ENCODE results near the gene LSP1. TPM values are rescaled to one million over a fixed set of nuclear protein-coding genes. Genes with fewer than 3 reads are reported as not detected.
"Not testable (repeated sequence)": the region's sequence is repeated elsewhere in the genome, so short reads cannot be mapped to it uniquely, and the experiment has no call there.

LSP1 gene
- total and polyA plus RNA-seq, 2 experiments from 2014 or later = 29.9 to 47.0 TPM

DNA sequence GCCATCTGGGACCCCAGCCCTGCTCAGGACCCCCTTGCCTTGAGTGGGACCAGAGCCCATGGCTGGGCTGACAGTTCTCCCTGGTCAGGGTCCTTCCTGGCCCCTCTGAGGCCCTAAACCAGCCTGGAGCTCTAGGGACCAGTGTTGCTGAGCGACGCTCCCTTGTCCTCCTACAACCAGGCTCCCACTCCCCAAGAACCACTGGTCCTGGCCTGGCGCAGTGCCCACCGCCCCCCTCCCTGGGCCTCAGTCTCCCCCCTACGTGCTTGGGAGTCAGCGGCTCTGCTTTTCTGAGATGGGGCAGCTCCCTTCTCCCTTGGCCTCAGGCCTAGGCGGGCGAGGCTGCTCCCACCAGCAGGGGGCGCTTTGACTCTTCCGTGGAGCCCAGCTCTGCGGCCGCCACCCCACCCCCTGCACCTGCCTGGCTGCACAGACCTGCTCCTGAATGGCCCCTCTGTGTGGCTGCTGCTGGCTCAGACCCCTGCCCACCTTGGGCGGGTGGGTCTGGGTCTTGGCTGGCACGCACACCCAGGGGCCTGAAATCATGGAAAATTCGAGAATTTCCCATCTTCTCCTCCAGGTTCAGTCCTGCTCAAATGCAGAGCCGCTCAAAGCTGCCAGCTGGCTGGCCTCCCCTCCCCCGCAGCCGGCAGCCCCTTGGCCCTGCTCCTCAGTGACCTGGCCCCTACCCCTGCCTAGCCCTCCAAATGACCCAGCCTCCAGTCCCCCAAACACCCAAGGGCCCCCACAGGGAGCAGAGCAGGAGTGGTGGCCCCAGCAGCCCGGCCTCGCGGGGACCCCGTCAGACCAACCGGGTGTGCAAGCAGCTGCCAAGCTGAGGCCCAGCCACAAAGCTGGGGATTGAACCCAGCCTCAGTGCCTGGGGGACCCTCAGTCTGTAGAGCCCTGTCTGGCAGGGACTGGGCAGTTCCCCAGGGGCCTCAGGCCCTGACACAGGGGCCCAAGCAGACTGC lies 29.7 kb downstream of the LSP1 start:
- no peak overlapping the region for H3K4me3 ChIP-seq
- peak; percentile 92 for DNase-seq (ENCODE audit: low spot score)
- no peak overlapping the region for H2AFZ ChIP-seq
- H3K4me1 ChIP-seq (ENCODE audit: insufficient read depth) = peaks cover 34% of the 10 kb centered on the region
- TF ChIP-seq, protein P1, sequence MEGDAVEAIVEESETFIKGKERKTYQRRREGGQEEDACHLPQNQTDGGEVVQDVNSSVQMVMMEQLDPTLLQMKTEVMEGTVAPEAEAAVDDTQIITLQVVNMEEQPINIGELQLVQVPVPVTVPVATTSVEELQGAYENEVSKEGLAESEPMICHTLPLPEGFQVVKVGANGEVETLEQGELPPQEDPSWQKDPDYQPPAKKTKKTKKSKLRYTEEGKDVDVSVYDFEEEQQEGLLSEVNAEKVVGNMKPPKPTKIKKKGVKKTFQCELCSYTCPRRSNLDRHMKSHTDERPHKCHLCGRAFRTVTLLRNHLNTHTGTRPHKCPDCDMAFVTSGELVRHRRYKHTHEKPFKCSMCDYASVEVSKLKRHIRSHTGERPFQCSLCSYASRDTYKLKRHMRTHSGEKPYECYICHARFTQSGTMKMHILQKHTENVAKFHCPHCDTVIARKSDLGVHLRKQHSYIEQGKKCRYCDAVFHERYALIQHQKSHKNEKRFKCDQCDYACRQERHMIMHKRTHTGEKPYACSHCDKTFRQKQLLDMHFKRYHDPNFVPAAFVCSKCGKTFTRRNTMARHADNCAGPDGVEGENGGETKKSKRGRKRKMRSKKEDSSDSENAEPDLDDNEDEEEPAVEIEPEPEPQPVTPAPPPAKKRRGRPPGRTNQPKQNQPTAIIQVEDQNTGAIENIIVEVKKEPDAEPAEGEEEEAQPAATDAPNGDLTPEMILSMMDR (IDR thresholded peaks at IDR 0.05; ENCODE audit: poor library complexity) = peak; percentile 97
- no peak for TF ChIP-seq EZH2 (IDR thresholded peaks at IDR 0.05; ENCODE audit: borderline replicate concordance)
- no peak for TF ChIP-seq EZH2phosphoT487 (IDR thresholded peaks at IDR 0.05; ENCODE audit: low read depth, severe bottlenecking, unreplicated experiment)
- H3K4me2 ChIP-seq = no peak overlapping the region
- peak overlapping the region; percentile 99 for H3K27ac ChIP-seq
- no peaks in the 10 kb centered on the region for H3K36me3 ChIP-seq (replicated peaks; ENCODE audit: insufficient read depth, low read depth)
- no peaks in the 10 kb centered on the region for H3K27me3 ChIP-seq
- no peaks in the 10 kb centered on the region for H3K9me3 ChIP-seq (ENCODE audit: low read depth)
- 44% methylated on average over 19 of the region's 23 CpGs for WGBS (ENCODE audit: low lambda C conversion rate, missing lambda C conversion rate)
- no peaks in the 10 kb centered on the region for H4K20me1 ChIP-seq (ENCODE audit: insufficient read depth, poor library complexity, severe bottlenecking)
- H3K9me2 ChIP-seq (replicated peaks; ENCODE audit: insufficient read depth) = no peaks in the 10 kb centered on the region
- no peaks in the 10 kb centered on the region for H3K79me2 ChIP-seq

DNA sequence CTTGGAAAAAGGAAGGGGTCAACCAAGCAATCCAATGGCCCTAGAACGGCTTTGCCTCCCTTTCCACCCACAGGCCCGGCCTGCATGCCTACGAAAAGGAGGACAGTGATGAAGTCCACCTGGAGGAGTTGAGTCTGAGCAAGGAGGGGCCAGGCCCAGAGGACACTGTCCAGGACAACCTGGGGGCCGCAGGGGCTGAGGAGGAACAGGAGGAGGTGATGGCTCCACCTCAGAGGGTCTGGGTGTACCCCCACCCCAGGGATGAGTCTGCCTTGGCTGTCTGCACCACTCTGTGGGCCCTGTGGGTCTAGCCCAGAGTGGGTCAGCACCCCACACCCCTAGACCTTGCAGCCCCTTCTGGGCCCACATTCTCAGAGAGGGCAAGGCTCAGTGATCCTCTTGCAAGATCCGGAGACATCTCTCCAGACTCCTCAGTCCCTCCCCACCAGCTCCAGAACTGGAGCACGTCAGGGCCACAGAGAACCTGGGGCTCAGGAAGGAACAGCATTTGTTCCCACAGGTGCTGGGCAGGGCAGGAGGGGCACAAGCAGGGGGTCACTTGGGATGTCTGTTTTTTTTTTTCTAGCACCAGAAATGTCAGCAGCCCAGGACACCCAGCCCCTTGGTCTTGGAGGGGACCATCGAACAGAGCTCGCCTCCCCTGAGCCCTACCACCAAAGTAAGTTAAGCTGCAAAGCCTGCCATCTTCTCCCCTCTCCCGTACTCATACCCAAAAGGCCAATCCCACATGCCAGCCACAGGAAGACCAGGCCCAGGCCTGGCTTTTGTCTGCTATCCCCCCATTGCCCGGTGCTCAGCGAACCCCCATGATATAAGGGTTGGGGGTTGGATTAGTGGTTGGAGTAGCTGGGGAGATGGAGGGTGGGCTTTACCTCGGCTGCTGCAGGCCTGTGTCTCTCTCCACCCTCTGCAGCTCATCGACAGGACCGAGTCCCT lies 30.7 kb downstream of the LSP1 start:
- Histone ChIP-seq H3K36me3 (replicated peaks; ENCODE audit: insufficient read depth, low read depth) (no peaks in the 10 kb centered on the region), H3K4me1 (ENCODE audit: insufficient read depth) (peaks cover 26% of the 10 kb centered on the region), H3K4me2 (no peak overlapping the region), H3K4me3 (no peak overlapping the region), H3K27ac (no peak overlapping the region), H3K79me2 (no peaks in the 10 kb centered on the region), H4K20me1 (ENCODE audit: insufficient read depth, poor library complexity, severe bottlenecking) (no peaks in the 10 kb centered on the region), H3K9me3 (ENCODE audit: low read depth) (no peaks in the 10 kb centered on the region), H3K27me3 (no peaks in the 10 kb centered on the region), H3K9me2 (replicated peaks; ENCODE audit: insufficient read depth) (no peaks in the 10 kb centered on the region), H2AFZ (no peak overlapping the region)
- WGBS (ENCODE audit: low lambda C conversion rate, missing lambda C conversion rate) = 90% methylated on average over 14 of the region's 14 CpGs
- DNase-seq (ENCODE audit: low spot score) = no peak
- TF ChIP-seq EZH2 (IDR thresholded peaks at IDR 0.05; ENCODE audit: borderline replicate concordance) (no peak), EZH2phosphoT487 (IDR thresholded peaks at IDR 0.05; ENCODE audit: low read depth, severe bottlenecking, unreplicated experiment) (no peak)
- TF ChIP-seq, protein P1 (IDR thresholded peaks at IDR 0.05; ENCODE audit: poor library complexity) = no peak

DNA sequence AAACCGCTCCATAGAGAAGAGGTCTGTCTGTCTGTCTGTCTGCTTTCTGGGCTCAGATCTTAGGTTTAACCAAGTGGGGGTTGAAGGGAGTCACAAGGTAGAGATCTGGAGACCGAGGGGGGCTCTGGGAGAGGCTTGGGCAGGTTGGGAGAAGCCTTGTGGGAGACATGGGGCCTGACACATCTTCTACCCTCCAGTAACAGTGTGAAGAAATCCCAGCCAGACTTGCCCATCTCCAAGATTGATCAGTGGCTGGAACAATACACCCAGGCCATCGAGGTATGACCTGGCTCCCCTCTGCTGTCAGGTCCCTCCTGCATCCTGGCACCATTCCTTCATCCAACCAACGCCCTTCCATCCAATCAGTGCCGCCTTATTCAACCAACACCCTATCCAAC lies 31.4 kb downstream of the LSP1 start:
- no peak for DNase-seq (ENCODE audit: low spot score)
- Histone ChIP-seq H3K4me1 (ENCODE audit: insufficient read depth) (peaks cover 26% of the 10 kb centered on the region), H3K27ac (no peak overlapping the region), H3K9me2 (replicated peaks; ENCODE audit: insufficient read depth) (no peaks in the 10 kb centered on the region), H2AFZ (no peak overlapping the region), H3K36me3 (replicated peaks; ENCODE audit: insufficient read depth, low read depth) (no peaks in the 10 kb centered on the region), H3K79me2 (no peaks in the 10 kb centered on the region), H3K4me2 (no peak overlapping the region), H3K27me3 (no peaks in the 10 kb centered on the region), H3K9me3 (ENCODE audit: low read depth) (no peaks in the 10 kb centered on the region), H3K4me3 (no peak overlapping the region), H4K20me1 (ENCODE audit: insufficient read depth, poor library complexity, severe bottlenecking) (no peaks in the 10 kb centered on the region)
- TF ChIP-seq EZH2 (IDR thresholded peaks at IDR 0.05; ENCODE audit: borderline replicate concordance) (no peak), EZH2phosphoT487 (IDR thresholded peaks at IDR 0.05; ENCODE audit: low read depth, severe bottlenecking, unreplicated experiment) (no peak)
- TF ChIP-seq, protein P1 (IDR thresholded peaks at IDR 0.05; ENCODE audit: poor library complexity) = no peak
- 91% methylated on average over 5 of the region's 5 CpGs for WGBS (ENCODE audit: low lambda C conversion rate, missing lambda C conversion rate)

DNA sequence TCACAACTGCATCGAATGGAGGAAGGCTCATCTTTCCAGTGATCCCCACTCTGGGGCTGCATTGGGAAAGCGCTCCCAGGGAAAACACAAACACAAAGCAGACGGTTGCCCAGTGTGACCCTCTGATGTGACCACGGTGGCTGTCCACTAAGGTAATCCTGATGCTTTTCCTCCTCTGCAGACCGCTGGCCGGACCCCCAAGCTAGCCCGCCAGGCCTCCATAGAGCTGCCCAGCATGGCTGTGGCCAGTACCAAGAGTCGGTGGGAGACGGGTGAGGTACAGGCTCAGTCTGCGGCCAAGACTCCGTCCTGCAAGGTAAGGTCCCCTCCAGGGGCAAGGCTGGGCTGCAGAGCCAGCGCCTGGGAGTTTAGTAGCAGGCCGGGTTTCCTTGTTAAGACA lies 33.7 kb downstream of the LSP1 start:
- not testable (repeated sequence) for DNase-seq (ENCODE audit: low spot score); H3K79me2 ChIP-seq; H3K27me3 ChIP-seq; H3K36me3 ChIP-seq (replicated peaks; ENCODE audit: insufficient read depth, low read depth); H3K27ac ChIP-seq; H3K4me2 ChIP-seq; H3K9me2 ChIP-seq (replicated peaks; ENCODE audit: insufficient read depth); H3K9me3 ChIP-seq (ENCODE audit: low read depth); H3K4me3 ChIP-seq; H4K20me1 ChIP-seq (ENCODE audit: insufficient read depth, poor library complexity, severe bottlenecking); H2AFZ ChIP-seq
- peaks cover 13% of the 10 kb centered on the region for H3K4me1 ChIP-seq (ENCODE audit: insufficient read depth)
- WGBS (ENCODE audit: low lambda C conversion rate, missing lambda C conversion rate) = 88% methylated on average over 13 of the region's 13 CpGs
